ENCODE results near the gene C1QL2.

DNA sequence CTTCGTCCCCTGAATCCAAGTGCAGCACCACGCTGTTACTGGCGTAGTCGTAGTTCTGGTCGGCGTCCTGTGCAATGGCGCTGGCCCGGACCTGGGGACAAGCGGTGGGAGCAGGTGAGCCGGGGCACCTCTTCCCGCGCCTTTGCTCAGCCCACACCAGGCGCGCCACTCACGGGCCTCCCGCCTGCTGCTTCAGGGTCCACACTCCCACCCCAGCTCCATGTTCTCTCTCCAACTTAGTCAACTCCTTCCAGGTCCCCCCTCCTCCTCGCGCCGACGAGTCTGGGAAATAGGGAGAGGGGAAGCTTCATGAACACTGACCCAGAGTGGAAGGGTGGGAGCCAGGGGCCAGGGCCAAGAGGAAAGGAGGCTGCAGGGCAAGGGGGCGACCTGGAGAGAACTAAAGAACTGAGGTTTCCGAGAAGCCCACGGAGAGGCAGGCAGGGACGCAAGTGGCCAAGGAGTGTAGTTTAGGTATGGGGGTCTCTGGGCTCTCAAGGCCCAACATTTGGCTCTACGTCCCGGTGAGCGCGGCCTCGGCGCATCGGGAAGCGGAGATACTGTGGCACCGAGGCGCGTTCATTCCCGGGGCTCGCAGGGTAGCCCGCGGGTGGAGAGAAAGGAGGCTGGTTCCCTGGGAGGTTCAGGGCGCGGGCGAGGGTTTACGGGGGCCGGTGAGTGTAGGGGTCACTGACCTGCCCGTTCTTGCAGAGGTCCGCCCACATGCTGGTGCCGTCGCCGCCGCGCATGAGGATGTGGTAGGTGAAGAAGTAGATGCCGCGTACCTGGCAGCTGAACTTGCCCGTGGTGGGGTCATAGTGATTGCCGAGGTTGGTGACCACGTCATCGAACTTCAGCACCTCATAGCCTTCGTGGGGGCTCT, 1.4 kb downstream of the C1QL2 start:
- TF ChIP-seq YY1 (IDR thresholded peaks at IDR 0.05; ENCODE audit: insufficient read depth, insufficient read length) (no peak), ZNF274 (IDR thresholded peaks at IDR 0.05; ENCODE audit: low read depth, low read length) (no peak)
